HG03565 (cell line): ENCODE results near the gene WDR45B.

Experiments used
- ATAC-seq: cut with Tn5 transposase; IDR thresholded peaks from one replicate; pipeline ENCODE4 v1.9.1; 2021; ENCODE audit warnings: mild to moderate bottlenecking, moderate library complexity; ENCODE audit not compliant: unreplicated experiment

The WDR45B gene

GRCh38 chr17:82648165-82648668 lies at the start of gene WDR45B:
WDR45B (minus strand) TSS chr17:82648444; CDS start chr17:82648340, 104 bp downstream.
- peak; percentile 70 for ATAC-seq

DNA sequence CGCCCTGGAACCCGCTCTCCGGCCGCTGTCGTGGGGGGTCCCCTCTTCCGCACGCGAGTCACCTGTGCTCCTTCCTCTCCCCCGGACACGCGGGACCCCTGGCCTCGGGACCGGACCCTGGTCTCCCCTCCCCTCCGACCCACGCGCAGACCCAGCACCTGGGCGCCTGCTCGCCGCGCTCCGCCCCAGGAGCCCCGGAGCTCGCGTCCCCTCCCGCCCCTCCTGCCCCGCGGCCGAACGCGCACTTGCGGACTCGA lies 49.5 kb upstream of the WDR45B start:
- no peak for ATAC-seq

DNA sequence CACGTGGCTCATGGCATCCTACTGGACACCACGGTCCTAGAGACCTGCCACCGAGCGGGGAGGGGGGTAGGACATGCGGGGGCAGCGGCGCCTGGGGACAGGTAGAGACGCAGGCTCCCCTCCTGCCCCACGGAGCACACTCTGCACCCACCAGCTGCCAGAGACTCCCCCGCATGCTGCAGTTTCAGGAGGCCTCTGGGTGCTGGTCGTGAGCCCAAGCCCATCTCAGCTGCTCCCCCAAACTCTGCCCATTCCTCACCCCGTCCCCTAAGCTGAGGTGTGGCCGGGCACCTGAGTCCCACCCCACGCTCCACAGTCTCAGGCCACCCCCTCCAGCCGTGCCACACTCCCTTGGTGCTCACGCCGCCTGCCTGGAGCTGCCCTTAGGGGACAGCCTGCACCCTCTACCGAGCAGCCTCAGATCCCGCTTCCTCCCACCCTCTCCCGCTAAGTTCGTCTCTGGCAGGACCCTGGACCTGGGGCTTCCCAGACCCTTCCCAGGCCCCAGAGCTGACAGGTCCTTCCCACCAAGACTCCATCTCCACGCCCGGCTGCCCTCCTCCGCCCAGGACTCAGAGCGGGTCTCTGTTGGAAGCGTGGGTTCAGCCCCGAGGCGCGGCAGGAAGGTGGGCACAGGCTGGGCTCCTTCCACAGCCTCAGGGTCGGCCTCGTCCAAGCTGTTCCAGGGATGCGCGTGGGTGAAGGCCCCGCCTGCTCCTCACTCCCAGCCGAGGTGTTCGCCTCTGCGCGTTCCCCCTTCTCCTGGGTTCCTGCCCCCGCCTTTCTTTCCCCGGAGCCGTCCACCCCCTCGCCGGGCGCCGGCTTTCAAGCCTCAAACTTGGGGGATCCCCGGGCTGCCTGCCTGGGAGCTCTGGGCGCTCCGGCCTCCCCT lies 48.9 kb upstream of the WDR45B start:
- ATAC-seq, result no peak

DNA sequence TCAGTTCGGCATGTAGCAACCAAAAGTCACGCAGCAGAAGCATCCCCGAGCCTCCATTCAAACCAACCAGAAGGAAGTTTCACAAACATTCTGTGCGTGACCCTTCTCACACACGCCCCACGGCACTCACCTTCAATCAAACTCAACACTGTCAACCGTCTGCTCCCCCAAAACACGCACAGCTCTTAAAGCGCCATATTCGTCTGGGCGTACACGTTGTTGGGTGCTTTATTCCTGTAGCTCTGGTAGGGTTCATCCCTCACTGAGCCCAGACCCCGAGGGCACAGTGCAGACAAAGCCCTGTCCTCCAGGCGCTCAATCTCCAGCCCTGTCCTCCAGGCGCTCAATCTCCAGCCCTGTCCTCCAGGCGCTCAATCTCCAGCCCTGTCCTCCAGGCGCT lies 48.0 kb upstream of the WDR45B start:
- no peak for ATAC-seq

DNA sequence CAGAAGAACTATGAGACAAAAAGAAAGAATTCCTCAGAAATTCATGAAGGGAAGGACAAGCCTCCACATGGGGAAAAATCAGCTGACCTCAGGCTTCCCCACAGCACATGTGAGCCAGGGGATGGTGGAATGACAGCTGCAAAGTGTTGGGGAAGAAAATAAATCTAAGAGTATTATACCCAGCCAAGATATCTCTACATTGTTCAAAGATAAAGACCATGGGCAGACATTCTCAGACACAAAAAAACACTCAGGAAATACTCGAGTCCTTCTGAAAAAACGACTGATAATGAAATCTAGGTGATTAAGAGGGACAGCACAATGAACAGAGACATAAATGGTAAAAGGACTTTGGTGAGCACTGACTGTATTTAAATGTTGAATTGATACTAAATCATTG lies 46.4 kb upstream of the WDR45B start:
- ATAC-seq, result no peak

DNA sequence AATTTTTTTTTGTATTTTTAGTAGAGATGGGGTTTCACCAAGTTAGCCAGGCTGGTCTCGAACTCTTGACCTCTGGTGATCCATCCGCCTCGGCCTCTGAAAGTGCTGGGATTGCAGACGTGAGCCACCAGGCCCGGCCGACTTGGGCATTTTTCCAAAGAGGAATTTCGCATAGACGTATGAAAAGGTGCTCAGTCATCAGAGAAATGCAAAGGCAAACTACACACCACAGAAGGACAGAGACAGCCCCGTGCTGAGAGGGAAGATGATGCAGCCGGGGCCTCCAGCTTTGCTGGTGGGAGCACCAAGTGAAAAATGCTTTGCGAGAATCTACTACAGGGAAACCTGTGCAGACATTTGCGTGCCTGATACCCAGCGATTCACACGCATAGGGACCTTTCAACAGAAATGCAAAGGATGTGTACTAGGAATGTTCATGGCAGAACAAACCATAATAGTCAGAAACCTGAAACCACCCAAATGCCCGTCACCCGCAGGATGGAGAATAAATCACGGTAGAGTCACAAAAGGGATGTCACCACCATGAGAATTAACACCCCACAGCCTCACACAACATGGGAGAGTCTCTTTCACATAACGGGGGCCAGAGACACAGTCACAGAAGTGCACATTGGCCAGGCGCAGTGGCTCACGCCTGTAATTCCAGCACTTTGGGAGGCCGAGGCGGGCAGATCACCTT lies 45.1 kb upstream of the WDR45B start:
- ATAC-seq, result no peak

- ATAC-seq, result no peak
Observed at GRCh38 chr17:82692268-82692667, 44.0 kb upstream of the WDR45B start.

DNA sequence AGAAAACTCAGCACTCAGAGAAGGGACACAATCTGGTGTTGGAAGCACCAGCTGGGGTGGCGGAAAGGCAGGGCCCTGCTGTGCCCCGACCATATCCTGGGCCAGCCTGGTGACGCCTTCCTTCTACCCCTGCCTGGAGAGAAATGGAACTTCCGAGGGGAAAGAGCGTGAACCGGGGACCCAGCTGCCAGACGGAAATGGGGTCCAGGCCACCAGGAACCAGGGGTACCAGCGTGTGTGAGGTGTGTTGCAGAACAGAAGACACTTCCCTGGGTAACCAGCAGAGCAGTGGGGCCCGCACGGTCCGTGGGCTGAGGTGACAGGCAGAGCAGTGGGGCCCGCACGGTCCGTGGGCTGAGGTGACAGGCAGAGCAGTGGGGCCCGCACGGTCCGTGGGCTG lies 43.5 kb upstream of the WDR45B start:
- no peak for ATAC-seq

GRCh38 chr17:82690786-82691489 lies 42.7 kb upstream of the WDR45B start:
- no peak for ATAC-seq

- ATAC-seq, result no peak
Observed at GRCh38 chr17:82689077-82689476, 40.8 kb upstream of the WDR45B start.

GRCh38 chr17:82687871-82688270 lies 39.6 kb upstream of the WDR45B start:
- no peak for ATAC-seq

GRCh38 chr17:82687375-82687861 lies 39.2 kb upstream of the WDR45B start:
- no peak for ATAC-seq

- no peak for ATAC-seq
Observed at GRCh38 chr17:82686366-82687324, 38.4 kb upstream of the WDR45B start.

DNA sequence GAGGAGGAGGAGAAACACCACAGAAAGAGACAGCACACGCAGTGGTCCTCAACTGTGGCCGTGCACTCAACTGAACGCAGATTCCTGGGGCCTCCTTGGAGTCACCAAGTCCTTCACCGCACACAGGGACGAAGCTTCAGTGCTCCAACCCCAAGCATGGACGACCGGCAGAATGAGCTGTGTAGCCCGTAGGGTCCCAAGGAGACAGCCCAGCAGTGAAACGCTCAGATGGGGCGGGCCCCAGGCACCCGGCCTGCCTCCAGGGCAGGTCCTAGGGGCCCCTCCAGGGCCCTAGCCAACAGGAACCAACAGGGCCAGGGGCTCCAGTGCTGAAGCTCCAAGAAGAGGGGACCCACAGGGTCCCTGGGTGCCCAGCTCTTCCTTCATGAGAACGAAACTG lies 37.0 kb upstream of the WDR45B start:
- ATAC-seq, result no peak

GRCh38 chr17:82684228-82684841 lies 36.1 kb upstream of the WDR45B start:
- no peak for ATAC-seq

- ATAC-seq, result no peak
Observed at GRCh38 chr17:82683534-82683933, 35.3 kb upstream of the WDR45B start.

DNA sequence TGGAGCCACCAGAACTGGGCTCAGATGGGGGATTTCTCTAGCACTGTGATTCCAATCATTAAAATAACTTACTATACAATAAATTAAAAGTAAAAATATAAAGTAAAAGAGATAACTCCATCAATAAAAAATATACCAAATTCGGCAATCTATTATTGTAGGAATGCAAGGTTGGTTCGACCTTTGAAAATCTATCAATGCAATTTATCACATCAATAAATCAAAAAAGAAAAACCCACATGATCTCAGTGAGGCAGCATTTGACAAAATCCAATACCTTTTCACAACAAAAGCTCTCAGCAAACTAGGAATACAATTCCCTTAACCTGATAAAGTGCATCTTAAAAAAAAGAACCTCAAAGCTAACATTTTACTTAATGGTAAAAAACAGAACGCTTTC lies 33.3 kb upstream of the WDR45B start:
- ATAC-seq, result no peak

GRCh38 chr17:82679586-82680465 lies 31.6 kb upstream of the WDR45B start:
- ATAC-seq, result no peak
